ENCODE data around the gene SFTPD. TPM values are rescaled to one million over a fixed set of nuclear protein-coding genes. Genes with fewer than 3 reads are reported as not detected.

Gene SFTPD
- total RNA-seq, 6 donors from 2014 or later = 339 to 906 (median 589) TPM

GRCh38 chr10:79929409-79929904 lies 19.4 kb downstream of the SFTPD start:
- Histone ChIP-seq H3K27ac (no peak overlapping the region), H3K4me1 (peaks cover under 1 to 25% (median 7%) of the 10 kb centered on the region in 4 donors), H3K4me3 (no peak overlapping the region), H3K9me3 (no peaks in the 10 kb centered on the region), H3K36me3 (no peaks in the 10 kb centered on the region), H3K27me3 (no peaks in the 10 kb centered on the region)
- 0 to 37% methylated on average over 2 to 14 of the region's 14 CpGs for WGBS, 2 donors
- TF ChIP-seq, protein P1, sequence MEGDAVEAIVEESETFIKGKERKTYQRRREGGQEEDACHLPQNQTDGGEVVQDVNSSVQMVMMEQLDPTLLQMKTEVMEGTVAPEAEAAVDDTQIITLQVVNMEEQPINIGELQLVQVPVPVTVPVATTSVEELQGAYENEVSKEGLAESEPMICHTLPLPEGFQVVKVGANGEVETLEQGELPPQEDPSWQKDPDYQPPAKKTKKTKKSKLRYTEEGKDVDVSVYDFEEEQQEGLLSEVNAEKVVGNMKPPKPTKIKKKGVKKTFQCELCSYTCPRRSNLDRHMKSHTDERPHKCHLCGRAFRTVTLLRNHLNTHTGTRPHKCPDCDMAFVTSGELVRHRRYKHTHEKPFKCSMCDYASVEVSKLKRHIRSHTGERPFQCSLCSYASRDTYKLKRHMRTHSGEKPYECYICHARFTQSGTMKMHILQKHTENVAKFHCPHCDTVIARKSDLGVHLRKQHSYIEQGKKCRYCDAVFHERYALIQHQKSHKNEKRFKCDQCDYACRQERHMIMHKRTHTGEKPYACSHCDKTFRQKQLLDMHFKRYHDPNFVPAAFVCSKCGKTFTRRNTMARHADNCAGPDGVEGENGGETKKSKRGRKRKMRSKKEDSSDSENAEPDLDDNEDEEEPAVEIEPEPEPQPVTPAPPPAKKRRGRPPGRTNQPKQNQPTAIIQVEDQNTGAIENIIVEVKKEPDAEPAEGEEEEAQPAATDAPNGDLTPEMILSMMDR (IDR thresholded peaks at IDR 0.05) = peak; percentile 81 to 92 (median 90)
- TF ChIP-seq EP300 (IDR thresholded peaks at IDR 0.05) = no peak
- ATAC-seq (ENCODE audit: low FRiP score in 2 of 2) = peak; percentile 85 to 89
- peak; percentile 88 for DNase-seq

GRCh38 chr10:79928028-79928583 lies 20.8 kb downstream of the SFTPD start:
- no peak for DNase-seq
- Histone ChIP-seq H3K27me3 (no peaks in the 10 kb centered on the region), H3K27ac (peak overlapping the region in 3 of 4 donors; percentile 43 to 74 (median 48)), H3K9me3 (no peaks in the 10 kb centered on the region), H3K4me3 (no peak overlapping the region), H3K4me1 (peaks cover 0 to 25% (median 7%) of the 10 kb centered on the region in 4 donors), H3K36me3 (peaks cover 0 to 9% (median 4%) of the 10 kb centered on the region in 4 donors)
- ATAC-seq (ENCODE audit: low FRiP score in 2 of 2) = no peak
- WGBS, 2 donors = 78 to 92% methylated on average over 6 to 7 of the region's 7 CpGs
- TF ChIP-seq POLR2A (IDR thresholded peaks at IDR 0.05) = no peak
- no peak for TF ChIP-seq POLR2AphosphoS5 (IDR thresholded peaks at IDR 0.05)
- no peak for TF ChIP-seq EP300 (IDR thresholded peaks at IDR 0.05)
- TF ChIP-seq, protein P1 (IDR thresholded peaks at IDR 0.05) = no peak

- H3K4me3 ChIP-seq = no peak overlapping the region
- ATAC-seq (ENCODE audit: low FRiP score in 2 of 2) = peak; percentile 25 to 57
- TF ChIP-seq, protein P1 (IDR thresholded peaks at IDR 0.05) = no peak
- TF ChIP-seq EP300 (IDR thresholded peaks at IDR 0.05) = no peak
- peak in 1 of 4 donors; percentile 16 for TF ChIP-seq POLR2A (IDR thresholded peaks at IDR 0.05)
- TF ChIP-seq POLR2AphosphoS5 (IDR thresholded peaks at IDR 0.05) = no peak
- H3K27me3 ChIP-seq = no peaks in the 10 kb centered on the region
- 59 to 64% methylated on average over 3 of the region's 3 CpGs for WGBS, 2 donors
- H3K36me3 ChIP-seq = peaks cover 0 to 13% (median 7%) of the 10 kb centered on the region in 4 donors
- DNase-seq = peak in 1 of 2 donors; percentile 77
- H3K4me1 ChIP-seq = peaks cover 0 to 20% (median 5%) of the 10 kb centered on the region in 4 donors
- H3K9me3 ChIP-seq = no peaks in the 10 kb centered on the region
- H3K27ac ChIP-seq = peak overlapping the region; percentile 16 to 74 (median 50)
These were observed 21.6 kb downstream of the SFTPD start for GRCh38 chr10:79927111-79927828.

DNA sequence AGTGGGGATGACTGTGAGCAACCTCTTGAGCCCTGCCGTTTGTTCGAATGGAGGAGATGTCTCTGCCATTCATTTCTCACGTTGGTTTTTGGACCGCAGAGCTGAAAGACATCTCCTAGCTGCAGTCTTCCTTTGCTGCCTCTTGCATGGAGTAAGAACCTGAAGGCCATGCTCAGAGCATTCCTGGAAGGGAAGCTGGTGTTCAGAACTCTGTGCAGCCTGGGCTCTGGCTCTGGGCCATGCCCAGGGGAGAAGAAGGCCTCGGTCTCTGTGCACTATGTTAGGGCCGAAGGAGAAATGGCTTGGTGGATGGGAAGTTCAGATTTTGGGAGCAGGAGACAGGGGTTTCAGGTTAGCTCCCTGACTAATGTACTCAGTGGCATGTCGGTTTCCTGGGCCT lies 22.9 kb downstream of the SFTPD start:
- Histone ChIP-seq H3K36me3 (peaks cover 0 to 13% (median 7%) of the 10 kb centered on the region in 4 donors), H3K4me3 (no peak overlapping the region), H3K9me3 (no peaks in the 10 kb centered on the region), H3K27me3 (no peaks in the 10 kb centered on the region), H3K4me1 (peaks cover 0 to 19% (median 5%) of the 10 kb centered on the region in 4 donors), H3K27ac (peak overlapping the region; percentile 16 to 74 (median 48))
- TF ChIP-seq, protein P1 (IDR thresholded peaks at IDR 0.05) = no peak
- TF ChIP-seq EP300 (IDR thresholded peaks at IDR 0.05) = no peak
- TF ChIP-seq POLR2A (IDR thresholded peaks at IDR 0.05) = no peak
- TF ChIP-seq POLR2AphosphoS5 (IDR thresholded peaks at IDR 0.05) = no peak
- no peak for DNase-seq
- 63 to 65% methylated on average over 6 to 7 of the region's 7 CpGs for WGBS, 2 donors
- no peak for ATAC-seq (ENCODE audit: low FRiP score in 2 of 2)

All from upper lobe of left lung (tissue), 6 donors.